Measurements from ENCODE around the gene GRIA2. TPM values are rescaled to one million over a fixed set of nuclear protein-coding genes. Genes with fewer than 3 reads are reported as not detected.

The GRIA2 gene
- total and polyA plus RNA-seq, 2 donors (not counting 3 experiments of a cell fraction or from before 2014, with no cell fraction given): not detected

DNA sequence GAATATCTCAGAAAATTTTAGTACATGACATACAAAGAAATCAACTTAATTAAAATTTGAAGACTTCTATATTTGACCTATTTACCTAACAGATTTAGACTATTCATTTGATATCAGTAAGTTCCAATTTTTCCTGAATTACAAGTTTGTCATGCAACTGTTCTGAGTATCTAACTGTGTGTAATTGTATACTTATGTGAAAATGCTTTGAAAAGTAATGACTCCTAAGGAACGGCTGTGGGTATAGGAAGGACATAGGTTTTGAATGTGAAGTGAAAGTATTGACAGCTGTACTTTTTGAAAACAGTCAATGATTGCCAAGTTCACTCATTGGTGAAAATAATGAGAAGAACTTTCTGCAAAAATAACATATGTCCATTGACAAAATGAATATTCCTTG lies 2.9 kb downstream of the GRIA2 start:
- H3K9ac ChIP-seq (replicated peaks; ENCODE audit: extremely low read depth, insufficient read depth, low read length): no peak overlapping the region
- H4K20me1 ChIP-seq (replicated peaks; ENCODE audit: control insufficient read depth, extremely low read depth, insufficient read depth, low read length): peaks cover 3% of the 10 kb centered on the region
- no peak for FAIRE-seq
- no peaks in the 10 kb centered on the region for H3K9me1 ChIP-seq (replicated peaks; ENCODE audit: control insufficient read depth, extremely low read depth, insufficient read depth, low read length)
- dilution Hi-C loops (cut with MboI; ENCODE audit: extremely low pct_ligation_motif_present, low sequenced_read_pairs) (no loop called here), intact Hi-C loops (cut with micrococcal nuclease) (loop anchor here (5.0 kb wide), 1 partner anchor 479 kb away; no protein-coding TSS in a partner anchor)
- no peak overlapping the region for H3K4me2 ChIP-seq (ENCODE audit: insufficient read depth, low read length)
- no peaks in the 10 kb centered on the region for H3K79me2 ChIP-seq (ENCODE audit: control insufficient read depth, insufficient read depth, low read length)
- CTCF ChIA-PET: interaction anchor here (1.2 to 1.5 kb wide), 2 partner anchors 19 to 748 kb away, joined by 3 to 6 read pairs; no protein-coding TSS in a partner anchor
- H3K27me3 ChIP-seq (ENCODE audit: control insufficient read depth in 2 of 2, insufficient read depth in 2 of 2, low read length in 2 of 2): peaks cover 26 to 40% of the 10 kb centered on the region in 2 experiments
- no peaks in the 10 kb centered on the region for H3K36me3 ChIP-seq (ENCODE audit: control insufficient read depth in 2 of 2, extremely low read depth in 1 of 2, insufficient read depth in 2 of 2, low read length in 2 of 2)
- no peak overlapping the region for H3K27ac ChIP-seq (ENCODE audit: insufficient read depth, low read depth, low read length)
- TF ChIP-seq, protein P1, sequence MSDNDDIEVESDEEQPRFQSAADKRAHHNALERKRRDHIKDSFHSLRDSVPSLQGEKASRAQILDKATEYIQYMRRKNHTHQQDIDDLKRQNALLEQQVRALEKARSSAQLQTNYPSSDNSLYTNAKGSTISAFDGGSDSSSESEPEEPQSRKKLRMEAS (IDR thresholded peaks at IDR 0.05; ENCODE audit: insufficient read depth, insufficient read length): no peak
- TF ChIP-seq MYC (IDR thresholded peaks at IDR 0.05; ENCODE audit: low read depth, low read length) (no peak), EZH2 (IDR thresholded peaks at IDR 0.05; ENCODE audit: borderline replicate concordance, low read depth, low read length, severe bottlenecking) (no peak)
- no peaks in the 10 kb centered on the region for H3K9me3 ChIP-seq (replicated peaks; ENCODE audit: control insufficient read depth, insufficient read depth, low read length)
- DNase-seq (ENCODE audit: low read depth, low spot score): no peak
- no peak overlapping the region for H3K4me3 ChIP-seq (replicated peaks in 1 of 3; ENCODE audit: insufficient read depth in 1 of 3, low read depth in 1 of 3, low read length in 3 of 3)
- POLR2A ChIA-PET: interaction anchor here (0.6 kb wide), 1 partner anchor 19 kb away, joined by 3 read pairs; no protein-coding TSS in a partner anchor
- no peak overlapping the region for H2AFZ ChIP-seq (ENCODE audit: low read depth, low read length)
- peaks cover 7% of the 10 kb centered on the region for H3K4me1 ChIP-seq (ENCODE audit: control insufficient read depth, extremely low read depth, insufficient read depth, low read length)
- BruUV-seq (replicated peaks): no TSS peak

DNA sequence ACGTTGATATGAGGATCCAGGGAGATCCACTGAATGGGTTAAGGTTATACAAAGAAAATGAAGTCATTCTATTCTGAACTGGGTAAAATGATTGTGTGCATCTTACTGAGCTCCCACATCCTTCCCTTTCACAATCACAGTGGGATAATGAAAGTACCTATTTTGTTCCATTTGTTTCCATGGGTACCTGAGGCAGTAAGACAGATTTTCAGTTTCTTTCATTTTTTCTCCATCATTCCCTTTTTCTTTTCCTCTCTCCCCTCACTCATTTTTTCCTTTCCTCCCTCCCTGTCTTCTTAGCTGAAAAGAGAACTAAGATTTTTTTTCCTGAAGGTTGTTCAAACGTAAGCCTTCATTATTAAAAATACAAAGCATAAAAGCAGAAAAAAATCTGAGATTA lies 4.6 kb downstream of the GRIA2 start:
- TF ChIP-seq POLR2A (IDR thresholded peaks at IDR 0.05; ENCODE audit: low read depth, low read length): no peak
- FAIRE-seq (no peak), DNase-seq (ENCODE audit: low read depth, low spot score) (no peak)
- BruUV-seq (replicated peaks): no TSS peak
- Histone ChIP-seq H3K4me2 (ENCODE audit: insufficient read depth, low read length) (no peak overlapping the region), H3K9me1 (replicated peaks; ENCODE audit: control insufficient read depth, extremely low read depth, insufficient read depth, low read length) (no peaks in the 10 kb centered on the region), H3K79me2 (ENCODE audit: control insufficient read depth, insufficient read depth, low read length) (no peaks in the 10 kb centered on the region), H3K4me3 (replicated peaks in 1 of 3; ENCODE audit: insufficient read depth in 1 of 3, low read depth in 1 of 3, low read length in 3 of 3) (no peak overlapping the region), H3K4me1 (ENCODE audit: control insufficient read depth, extremely low read depth, insufficient read depth, low read length) (peaks cover 7% of the 10 kb centered on the region), H2AFZ (ENCODE audit: low read depth, low read length) (no peak overlapping the region), H3K36me3 (ENCODE audit: control insufficient read depth in 2 of 2, extremely low read depth in 1 of 2, insufficient read depth in 2 of 2, low read length in 2 of 2) (no peaks in the 10 kb centered on the region), H3K9ac (replicated peaks; ENCODE audit: extremely low read depth, insufficient read depth, low read length) (no peak overlapping the region), H3K9me3 (replicated peaks; ENCODE audit: control insufficient read depth, insufficient read depth, low read length) (no peaks in the 10 kb centered on the region), H3K27ac (ENCODE audit: insufficient read depth, low read depth, low read length) (no peak overlapping the region), H3K27me3 (ENCODE audit: control insufficient read depth in 2 of 2, insufficient read depth in 2 of 2, low read length in 2 of 2) (peaks cover 19 to 28% of the 10 kb centered on the region in 2 experiments), H4K20me1 (replicated peaks; ENCODE audit: control insufficient read depth, extremely low read depth, insufficient read depth, low read length) (no peaks in the 10 kb centered on the region)
- ChIA-PET POLR2A (no interaction called here), CTCF (interaction anchor here (1.3 kb wide), 1 partner anchor 754 kb away, joined by 8 read pairs; no protein-coding TSS in a partner anchor)
- dilution Hi-C loops (cut with MboI; ENCODE audit: extremely low pct_ligation_motif_present, low sequenced_read_pairs): no loop called here
- intact Hi-C loops (cut with micrococcal nuclease): no loop called here
